Uterine smooth muscle cell (primary cell): ENCODE measurements around the gene CYP2S1. TPM values are rescaled to one million over a fixed set of nuclear protein-coding genes. Genes with fewer than 3 reads are reported as not detected.

ENCODE experiments used
- total RNA-seq: library from RNA; depleted of rRNA; stranded (reverse); fragments of >200 nt; gene quantifications from 2 replicates; pipeline ENCODE4 v1.2.3, GENCODE V29; 2014

CYP2S1 gene
- total RNA-seq: 0.22 and 0.25 TPM in 2 replicates

GRCh38 chr19:41192574-41193429 is at the start of gene CYP2S1:
TSS of gene CYP2S1 (plus strand) at chr19:41193219. CDS start at chr19:41193265, 46 bp downstream.

GRCh38 chr19:41218615-41219507 is 25.8 kb downstream of the CYP2S1 start, which contains the start of gene AXL:
TSS of gene AXL (plus strand) at chr19:41219223. CDS start at chr19:41219393, 170 bp downstream.

Other genes starting within 250 kb of the CYP2S1 start
- not detected in 2 replicates for gene CYP2B6, start 201.9 kb upstream of the CYP2S1 start, total RNA-seq
- gene CYP2A13, start 104.8 kb upstream of the CYP2S1 start, total RNA-seq: not detected in 2 replicates
- not detected in 2 replicates for gene CYP2F1, start 78.8 kb upstream of the CYP2S1 start, total RNA-seq
- 251 and 278 TPM in 2 replicates for gene AXL, start 26.0 kb downstream of the CYP2S1 start, total RNA-seq
- 74.7 and 95.1 TPM in 2 replicates for gene HNRNPUL1, start 71.2 kb downstream of the CYP2S1 start, total RNA-seq
- gene CCDC97, start 117.0 kb downstream of the CYP2S1 start, total RNA-seq: 5.5 and 7.2 TPM in 2 replicates
- 8.7 and 11.5 TPM in 2 replicates for gene TGFB1, start 160.7 kb downstream of the CYP2S1 start, total RNA-seq
- gene B9D2, start 170.9 kb downstream of the CYP2S1 start, total RNA-seq: 4.7 and 5.9 TPM in 2 replicates
- gene TMEM91, start 183.3 kb downstream of the CYP2S1 start, total RNA-seq: 3.4 and 10.7 TPM in 2 replicates
- 11.5 and 18.0 TPM in 2 replicates for gene EXOSC5, start 204.1 kb downstream of the CYP2S1 start, total RNA-seq
- gene BCKDHA, start 204.6 kb downstream of the CYP2S1 start, total RNA-seq: 23.6 and 26.1 TPM in 2 replicates
- 1.5 TPM in 2 replicates for gene B3GNT8, start 234.2 kb downstream of the CYP2S1 start, total RNA-seq
- 42.5 and 44.4 TPM in 2 replicates for gene DMAC2, start 246.7 kb downstream of the CYP2S1 start, total RNA-seq
- gene ERICH4, start 249.9 kb downstream of the CYP2S1 start, total RNA-seq: not detected in 2 replicates